T1000 (cell line): Measurements from ENCODE around the gene NR6A1.

Experiments
- DNase-seq: peaks from one replicate; lab custom pipeline; 2025; ENCODE audit warnings: mixed read lengths; lab: John Stamatoyannopoulos, UW

NR6A1 gene

DNA sequence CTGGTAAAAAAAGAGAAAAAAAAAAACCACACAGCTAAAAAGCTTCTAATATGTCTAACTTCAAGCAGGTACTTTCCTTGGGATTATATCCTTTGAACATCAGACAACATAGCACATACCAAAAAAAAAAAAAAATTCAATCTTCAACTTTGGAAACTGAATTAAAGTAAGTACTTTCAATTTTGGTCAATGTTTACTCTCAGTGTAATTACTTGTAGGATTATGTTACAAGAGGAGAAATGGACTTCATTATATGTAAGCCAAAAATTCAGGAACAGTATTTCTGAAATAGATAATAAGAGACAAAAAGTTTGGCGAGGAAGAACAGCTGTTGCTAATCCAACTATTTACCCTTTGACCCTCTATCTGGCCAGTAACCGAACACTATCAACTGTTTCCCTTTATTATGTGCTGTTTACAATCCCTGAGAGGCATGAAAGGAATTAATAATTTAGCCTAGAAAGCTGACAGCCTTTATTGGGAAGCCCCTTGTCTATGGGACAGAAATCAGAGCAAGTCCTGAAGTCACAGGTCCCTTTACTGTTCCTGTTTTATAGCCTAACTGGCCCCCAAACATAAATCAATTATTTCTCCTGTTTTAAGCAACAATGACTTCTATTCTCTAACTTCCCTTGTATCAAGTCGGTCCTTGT is 46.6 kb downstream of the NR6A1 start:
- no peak for DNase-seq

DNA sequence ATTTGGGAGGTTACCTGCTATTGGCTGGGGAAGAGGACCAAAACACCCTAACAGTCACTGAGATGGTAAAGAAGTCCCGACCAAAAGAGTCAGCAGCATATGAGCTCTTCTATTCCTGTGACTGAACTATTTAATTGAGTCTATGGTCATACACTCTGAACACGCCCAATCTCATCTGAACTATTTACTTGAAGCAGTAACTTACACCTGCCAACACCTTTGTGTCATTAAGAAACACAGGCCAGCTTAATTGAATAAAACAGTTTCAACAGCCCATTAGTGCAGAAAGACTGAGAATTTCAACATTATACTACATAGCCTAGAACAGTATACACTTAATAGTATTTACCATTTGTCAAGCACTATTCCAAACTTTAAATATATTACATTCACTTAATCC is 47.8 kb downstream of the NR6A1 start:
- DNase-seq = no peak

DNA sequence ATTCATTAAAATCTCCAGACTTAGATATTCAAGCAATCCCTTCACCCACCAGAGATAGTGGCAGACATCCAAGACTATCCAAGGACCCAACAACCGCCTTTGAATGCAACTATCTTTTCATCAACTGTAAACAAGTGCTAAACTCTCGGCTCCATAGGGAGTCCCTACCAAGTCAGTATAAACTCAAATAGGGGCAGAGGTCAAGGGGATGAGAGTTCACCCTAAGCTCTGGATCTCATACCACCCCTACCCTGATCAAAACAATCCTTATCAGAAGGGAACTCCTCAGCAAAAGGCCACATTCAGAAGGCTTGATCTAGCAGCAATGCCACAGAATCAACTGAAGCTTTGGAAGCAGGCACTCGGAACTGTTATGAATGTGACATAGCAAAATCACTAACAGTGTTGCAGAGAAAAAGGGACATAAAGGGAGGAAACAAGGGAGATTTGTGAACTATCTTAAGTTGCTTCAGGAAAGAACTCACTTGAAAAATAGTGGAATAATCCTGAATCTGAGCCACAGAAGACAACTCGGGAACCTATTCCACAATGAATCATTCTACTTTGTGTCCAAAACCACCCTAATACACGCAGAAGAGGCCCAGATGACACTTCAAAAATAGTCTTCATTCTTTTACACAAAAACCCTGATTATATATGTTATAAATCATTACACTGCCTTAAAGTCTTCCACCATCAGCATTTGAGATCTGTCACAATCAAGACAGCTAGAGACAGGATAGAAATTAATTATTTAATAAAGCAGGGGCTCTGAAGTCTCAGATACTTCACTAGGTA is 49.8 kb downstream of the NR6A1 start:
- DNase-seq = no peak

DNA sequence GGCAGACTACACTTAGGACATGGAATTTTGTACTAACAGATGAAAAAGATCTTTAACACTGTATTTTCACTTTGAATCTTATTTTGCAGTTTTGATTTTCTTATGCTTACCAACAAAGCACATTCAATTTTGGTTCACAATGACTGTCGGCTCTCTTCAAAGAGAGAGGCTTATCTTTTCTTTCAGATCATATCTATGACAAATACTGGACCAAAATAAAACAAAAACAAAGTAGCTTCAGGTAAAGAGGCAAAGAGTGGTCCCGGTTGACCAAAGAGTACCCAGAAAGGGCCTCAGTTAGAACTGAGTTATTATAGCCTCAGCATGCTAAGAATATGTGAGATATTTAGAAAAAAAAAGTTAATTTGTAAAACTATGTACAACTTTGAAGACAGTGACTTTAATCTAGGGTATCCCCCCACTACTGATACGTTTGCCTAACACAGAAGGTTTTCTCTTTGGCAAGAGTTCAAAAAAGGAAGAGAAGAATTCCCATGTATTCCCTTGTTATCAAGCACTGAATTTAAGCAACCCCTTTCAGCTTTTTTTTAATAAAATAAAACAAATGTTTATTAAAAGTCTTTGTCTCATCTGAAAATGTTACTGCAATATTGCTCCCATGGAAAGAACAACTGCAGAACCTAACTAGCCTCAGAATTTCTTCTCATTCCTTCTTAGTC is 50.5 kb downstream of the NR6A1 start:
- no peak for DNase-seq

DNA sequence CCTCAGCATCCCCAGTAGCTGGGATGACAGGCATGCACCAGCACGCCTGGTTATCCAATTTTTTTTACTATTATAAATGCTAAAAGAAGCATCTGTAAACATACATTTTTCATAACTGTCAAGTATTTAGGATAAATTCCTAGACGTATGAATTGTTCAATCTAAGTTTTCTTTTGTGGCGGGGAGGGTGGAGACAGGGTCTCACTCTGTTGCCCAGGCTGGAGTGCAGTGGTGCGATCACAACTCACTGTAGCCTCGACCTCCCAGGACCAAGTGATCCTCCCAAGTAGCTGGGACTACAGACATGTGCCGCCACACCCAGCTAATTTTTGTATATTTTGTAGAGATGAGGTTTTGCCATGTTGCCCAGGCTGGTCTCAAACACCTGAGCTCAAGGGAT is 52.2 kb downstream of the NR6A1 start:
- no peak for DNase-seq

DNA sequence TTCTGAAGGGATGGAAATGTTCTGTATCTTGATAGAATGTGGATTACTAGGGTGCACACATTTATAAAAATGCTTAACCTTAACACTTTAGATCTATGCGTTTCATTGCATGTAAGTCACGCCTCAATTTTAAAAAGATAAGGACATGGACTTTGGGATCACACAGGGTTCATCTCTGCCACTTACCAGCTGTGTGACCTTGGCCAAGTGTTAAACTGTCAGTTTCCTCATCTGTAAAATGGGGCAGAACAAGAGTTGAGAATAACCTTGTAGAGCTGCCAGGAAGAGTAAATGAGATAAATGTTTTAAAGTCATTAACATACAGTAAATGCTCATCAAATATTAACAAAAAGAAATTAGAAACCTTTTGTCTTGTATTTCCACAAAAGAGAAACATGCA is 53.5 kb downstream of the NR6A1 start:
- no peak for DNase-seq

DNA sequence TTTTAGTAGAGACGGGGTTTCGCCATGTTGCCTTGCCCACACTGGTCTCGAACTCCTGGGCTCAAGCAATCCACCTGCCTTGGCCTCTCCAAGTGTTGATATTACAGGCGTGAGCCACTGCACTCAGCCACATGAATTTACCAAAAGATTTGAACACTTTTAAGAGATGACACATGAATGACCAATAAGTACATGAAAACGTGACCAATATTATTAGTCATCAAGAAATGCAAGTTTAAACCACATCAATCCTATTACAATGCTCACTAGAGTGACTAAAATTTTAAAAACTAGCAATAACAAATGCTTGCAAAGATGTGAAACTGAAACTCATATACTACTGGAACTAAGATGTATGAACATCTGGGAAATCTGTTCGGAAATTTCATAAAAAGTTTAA is 54.3 kb downstream of the NR6A1 start:
- DNase-seq = no peak

DNA sequence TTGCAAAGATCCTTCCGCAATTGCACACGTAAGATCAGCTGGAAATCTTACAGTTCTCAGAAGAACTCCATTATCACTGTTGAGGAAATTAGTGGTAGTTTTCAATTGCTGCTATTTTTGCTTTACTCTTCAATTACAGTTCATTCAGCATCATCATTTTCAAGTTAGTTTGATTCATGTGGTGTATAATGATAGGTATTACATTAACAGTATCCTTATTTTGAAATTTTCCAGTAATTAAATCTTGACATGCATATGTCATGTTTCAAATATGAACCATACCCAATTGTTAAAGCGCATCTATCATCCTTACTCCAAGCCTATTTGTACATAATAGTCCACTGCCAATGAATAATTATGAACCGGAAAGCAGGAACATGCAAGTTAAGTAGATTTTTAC is 60.3 kb downstream of the NR6A1 start:
- no peak for DNase-seq

DNA sequence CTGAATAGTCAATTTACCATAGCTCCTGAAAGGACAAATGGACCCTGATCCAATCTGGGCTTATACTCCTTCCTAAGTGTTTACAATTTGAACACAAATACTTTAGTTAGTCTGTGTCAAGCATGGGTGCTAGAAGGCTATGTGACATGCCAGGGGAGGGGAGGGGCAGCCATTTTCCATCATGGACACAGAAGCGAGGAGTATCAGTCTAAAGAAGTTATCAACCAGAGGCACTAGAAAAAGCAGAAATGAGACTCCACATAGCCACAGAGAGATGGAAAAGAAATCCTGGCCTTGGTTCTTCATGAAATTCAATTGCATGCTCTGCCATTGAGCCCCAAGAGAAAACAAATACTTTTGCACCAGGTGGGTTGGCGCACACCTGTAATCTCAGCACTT is 61.8 kb downstream of the NR6A1 start:
- DNase-seq = no peak

DNA sequence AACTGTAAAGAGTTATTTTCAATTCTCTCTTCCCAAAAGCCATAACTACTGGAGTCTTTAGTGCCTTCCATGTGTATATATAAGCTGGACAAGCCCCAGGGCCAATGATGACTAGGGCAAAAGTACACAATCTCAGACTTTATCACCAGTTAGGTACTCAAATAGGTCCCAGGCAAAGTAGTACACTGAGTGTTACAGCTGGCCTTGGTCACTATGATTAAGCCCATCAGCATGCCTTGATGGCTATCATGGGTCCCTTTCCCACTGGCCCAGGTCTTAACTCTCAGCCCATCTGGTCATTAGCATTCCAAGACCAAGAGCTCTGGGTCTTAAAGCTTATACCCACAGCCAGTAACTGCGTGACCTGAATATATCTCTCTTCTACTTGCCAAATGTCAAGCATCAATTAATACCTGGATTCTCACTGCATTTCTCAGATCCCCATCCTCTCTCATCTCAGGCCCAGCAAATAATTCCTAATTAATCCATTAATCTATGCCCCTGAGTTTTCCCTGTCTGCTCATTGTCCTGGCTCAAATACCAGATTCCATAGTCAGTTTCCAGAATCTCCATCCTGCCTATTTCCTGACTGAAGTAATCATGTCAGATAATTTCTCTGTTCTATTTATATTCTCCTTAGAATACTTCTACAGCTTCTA is 62.3 kb downstream of the NR6A1 start:
- DNase-seq = peak; percentile 26

DNA sequence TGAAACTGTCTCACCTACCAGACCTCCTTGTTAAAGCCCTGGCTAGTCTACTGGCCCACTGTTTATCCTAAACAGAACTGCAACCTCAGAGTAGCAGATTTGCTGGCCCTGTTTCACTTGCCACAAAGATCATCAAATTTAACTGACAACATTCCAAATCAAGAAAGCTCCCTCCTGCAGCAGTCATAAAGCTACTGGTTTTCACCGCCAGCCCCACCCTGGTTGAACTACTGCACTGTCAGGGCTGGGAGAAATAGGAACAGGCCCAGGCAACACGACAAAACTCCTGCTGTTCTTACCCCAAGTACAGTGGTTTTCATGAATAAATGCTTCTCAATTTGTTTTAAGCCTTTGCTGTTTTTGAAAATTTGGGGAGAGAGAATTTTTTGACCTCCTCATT is 63.0 kb downstream of the NR6A1 start:
- no peak for DNase-seq

DNA sequence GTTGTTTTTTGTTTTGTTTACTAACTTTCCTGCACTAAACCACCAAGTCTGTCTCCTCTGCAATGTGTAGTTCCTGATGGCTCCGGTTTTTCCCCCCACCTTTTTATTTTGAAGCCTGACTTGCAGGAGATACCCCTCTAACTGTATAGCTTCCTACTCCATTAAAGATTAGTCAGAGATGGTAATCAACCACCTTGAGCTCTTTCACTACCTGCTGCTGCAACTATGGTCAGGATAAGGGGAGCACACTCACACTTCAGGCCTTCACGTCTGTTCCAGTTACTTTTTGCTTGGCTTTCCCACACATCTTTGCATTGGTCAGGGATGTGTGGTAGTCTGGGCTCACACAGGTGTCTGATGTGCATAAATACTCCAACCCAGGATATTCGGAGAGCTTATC is 63.4 kb downstream of the NR6A1 start:
- no peak for DNase-seq

DNA sequence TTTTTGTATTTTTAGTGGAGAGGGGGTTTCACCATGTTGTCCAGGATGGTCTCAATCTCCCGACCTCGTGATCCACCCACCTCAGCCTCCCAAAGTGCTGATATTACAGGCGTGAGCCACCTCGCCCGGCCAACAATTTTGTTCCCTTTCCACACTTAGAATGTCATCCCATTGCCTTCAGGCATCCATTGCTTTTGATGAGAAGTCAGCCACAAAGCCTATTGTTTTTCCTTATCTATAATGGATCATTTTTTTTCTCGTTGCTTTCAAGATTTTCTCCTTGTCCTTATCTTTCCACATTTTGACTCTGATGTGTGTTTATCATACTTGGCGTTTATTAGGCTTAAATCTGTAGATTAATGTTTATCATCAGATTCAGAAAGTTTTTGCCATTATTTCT is 64.4 kb downstream of the NR6A1 start:
- DNase-seq = no peak

DNA sequence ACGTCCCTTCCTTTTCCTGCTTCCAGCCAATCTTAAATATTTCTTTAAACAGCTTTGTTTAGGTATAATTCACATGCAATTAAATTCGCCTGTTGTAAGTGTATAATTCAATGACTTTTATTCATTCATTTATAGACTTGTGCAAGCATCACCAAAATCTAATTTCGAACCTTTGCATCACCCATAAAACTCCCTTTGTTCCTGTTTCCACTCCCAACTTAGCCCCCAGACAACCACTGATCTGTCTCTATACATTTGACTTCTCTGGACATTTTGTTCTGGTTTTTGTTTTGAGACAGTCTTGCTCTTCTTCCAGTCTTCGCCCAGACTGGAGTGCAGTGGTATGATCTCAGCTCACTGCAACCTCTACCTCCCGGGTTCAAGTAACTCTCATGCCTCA is 71.5 kb downstream of the NR6A1 start:
- DNase-seq = no peak

DNA sequence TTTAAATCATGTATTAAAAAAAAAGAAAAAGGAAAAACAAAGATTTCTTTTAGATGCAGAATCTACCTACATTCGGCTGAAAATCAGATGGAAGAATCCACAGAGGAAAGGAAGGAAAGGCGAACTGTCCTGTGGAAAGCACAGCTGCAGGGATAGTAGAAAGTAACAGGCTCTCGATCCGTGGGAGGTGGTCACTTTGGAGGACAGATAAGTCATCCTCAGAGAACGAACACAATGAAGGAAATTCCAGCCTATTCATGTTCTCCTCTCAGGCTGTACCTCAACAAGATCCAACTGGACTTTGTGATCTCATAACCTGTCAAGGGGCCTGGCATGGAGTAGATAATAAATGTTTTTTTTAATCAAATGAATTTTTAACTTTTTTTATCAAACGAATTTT is 72.8 kb downstream of the NR6A1 start:
- DNase-seq = no peak

DNA sequence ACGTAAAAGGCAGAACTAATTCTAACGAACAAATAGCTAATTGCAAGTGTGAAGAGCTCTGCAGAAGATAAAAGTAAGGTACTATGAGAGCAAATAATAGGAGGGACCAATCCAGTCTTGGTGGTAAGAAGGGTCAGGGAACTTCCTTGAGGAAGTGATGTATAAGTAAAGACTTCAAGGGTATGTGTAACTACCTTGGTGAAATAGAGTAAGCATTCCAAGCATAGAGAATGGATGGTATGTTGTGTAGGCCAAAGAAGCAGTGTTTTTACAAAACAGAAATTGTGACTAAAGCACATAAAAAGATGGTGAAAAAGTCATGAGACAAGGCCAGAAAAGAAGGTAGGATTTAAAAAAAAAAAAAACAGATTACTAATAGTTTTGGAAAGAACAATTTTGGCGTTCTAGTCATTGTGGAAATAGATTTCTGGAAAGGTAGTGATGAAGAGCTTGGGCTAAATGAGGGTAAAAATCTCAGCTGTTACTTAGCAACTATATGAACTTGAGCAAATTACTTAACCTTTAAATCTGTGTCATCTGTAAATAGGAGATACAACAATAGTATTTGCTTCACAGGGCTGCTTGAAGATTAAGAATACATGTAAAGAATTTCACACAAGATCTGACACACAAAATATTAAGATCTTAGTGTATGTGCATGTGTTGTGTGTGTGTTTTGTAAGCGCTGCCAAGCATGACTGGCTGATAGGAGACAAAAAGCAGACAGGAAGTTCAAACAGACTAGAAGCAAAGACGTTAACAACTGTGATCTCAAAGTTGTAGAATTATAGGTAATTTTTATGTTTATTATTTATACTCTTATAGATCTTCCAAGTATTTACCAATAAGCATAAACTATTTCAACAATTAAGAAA is 73.5 kb downstream of the NR6A1 start:
- no peak for DNase-seq

DNA sequence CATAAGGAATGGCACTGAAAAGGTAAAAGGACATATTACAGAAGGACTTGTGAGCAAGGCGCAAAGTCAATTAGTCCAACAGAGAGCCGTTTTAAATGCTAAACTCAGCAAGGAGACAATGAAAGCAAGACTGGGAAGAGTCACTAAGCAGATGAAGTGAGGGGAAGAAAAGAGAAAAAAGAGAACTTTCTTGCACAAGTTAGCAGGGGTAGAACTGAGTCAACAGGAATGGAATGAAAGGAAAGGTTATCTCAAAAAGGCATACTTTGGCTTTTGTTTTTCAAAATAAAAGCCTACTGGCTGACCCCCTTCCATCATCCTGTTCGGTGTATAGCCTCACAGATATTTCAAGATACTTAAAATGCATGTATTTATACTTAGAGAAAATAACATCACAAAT is 75.0 kb downstream of the NR6A1 start:
- DNase-seq = no peak

DNA sequence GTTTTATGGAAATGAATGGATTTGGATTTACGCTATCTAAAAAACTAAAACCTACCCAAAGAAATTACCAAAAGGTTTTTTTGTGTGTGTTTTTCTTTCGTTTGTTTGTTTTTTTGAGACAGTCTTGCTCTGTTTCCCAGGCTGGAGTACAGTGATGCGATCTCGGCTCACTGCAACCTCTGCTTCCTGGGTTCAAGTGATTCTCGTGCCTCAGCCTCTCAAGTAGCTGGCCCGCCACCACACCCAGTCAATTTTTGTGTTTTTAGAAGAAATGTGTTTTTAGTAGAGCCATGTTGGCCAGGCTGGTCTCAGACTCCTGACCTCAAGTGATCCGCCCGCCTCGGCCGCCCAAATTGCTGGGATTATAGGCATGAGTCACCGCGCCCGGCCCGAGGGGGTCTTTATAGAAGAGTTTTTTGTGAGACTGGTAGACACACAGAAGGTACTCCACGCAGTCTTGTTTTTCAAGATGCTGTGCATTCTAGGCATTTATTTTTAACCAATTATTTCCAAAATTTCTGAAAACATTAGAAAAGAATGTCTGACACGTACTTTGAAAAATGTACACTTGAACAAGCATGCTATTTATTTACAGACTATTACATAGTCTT is 75.7 kb downstream of the NR6A1 start:
- peak; percentile 20 for DNase-seq

DNA sequence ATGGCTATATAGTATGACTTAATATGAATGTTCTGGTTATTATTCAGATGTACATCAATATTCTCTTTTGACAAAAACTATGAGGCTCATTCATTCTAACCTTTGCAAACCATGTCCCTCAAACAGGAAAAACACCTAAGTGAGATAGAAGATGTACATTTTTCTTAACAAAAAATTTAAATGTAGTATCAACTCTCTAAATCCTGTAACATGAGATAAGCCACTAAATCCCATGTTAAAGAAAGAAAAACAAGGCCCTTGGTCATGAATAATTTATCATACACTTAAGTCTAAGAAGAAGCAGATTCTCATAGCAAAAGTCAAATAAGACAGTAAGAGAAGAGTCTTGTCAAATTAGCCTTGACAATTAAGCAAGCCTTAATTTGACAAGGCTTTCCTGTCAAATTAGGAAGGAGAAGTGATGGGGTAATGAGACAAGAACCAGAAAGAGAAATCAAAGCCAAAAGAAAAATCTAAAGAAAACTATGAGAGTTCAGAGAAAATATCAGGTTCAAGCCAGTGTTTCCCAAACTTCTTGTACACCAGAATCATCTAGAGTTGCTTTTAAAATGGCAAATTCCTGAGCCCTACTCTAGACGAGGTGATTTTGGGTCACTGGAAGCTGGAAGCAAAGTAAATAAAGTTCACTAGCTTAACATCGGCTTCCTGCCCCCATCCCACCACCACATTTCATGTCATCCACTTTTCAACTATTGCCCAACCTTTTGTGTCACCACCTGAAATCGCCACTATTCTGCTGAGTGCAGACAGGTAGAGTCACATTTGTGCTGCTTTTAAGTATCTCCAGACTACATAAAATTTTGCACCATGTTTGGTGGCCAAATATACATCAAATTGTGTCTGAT is 76.5 kb downstream of the NR6A1 start:
- DNase-seq = no peak

DNA sequence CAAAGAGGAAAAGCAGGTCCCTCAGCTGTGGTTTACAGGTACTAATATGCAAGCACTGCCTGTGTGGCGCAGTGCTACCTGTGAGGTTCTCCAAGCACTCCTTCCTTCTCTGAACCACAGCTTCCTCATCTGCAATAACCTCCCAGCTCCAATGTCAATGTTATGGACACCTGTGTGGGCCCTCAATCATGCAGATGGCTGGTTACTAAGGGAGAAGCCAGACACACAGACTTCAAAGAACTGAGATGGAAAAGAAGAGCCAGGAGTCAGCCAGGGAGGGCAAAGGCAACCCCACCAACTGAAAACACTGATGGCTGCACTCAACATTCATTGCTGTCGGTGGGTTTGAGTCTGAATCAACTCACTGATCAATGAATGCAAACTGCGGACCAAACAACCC is 77.7 kb downstream of the NR6A1 start:
- no peak for DNase-seq
